ENCODE results near the gene IL19. TPM values are rescaled to one million over a fixed set of nuclear protein-coding genes. Genes with fewer than 3 reads are reported as not detected.

Gene IL19
- total RNA-seq, 1 experiment from 2014 or later = not detected

- H3K36me3 Mint-ChIP-seq (ENCODE audit: insufficient read depth, unreplicated experiment) = no peaks in the 10 kb centered on the region
- no TSS peak for BruUV-seq (replicated peaks)
- H3K4me3 Mint-ChIP-seq (ENCODE audit: unreplicated experiment) = peak overlapping the region; percentile 49
- no peak for DNase-seq (ENCODE audit: unreplicated experiment)
- POLR2A ChIA-PET = interaction anchor here (0.6 to 8.2 kb wide), 18 partner anchors 10 to 258 kb away, joined by 3 to 54 read pairs (median 4); partner anchors contain the start of genes DYRK3, EIF2D and IL24
- CTCF ChIA-PET = interaction anchor here (0.5 to 7.0 kb wide), 17 partner anchors 10 to 259 kb away, joined by 3 to 158 read pairs (median 9); partner anchors contain the start of genes DYRK3 and IL20
- H3K4me1 Mint-ChIP-seq (ENCODE audit: insufficient read depth, unreplicated experiment) = peaks cover 57% of the 10 kb centered on the region
- TF ChIP-seq CTCF (IDR thresholded peaks at IDR 0.05; ENCODE audit: unreplicated experiment) = no peak
- intact Hi-C loops (cut with micrococcal nuclease) = no loop called here
- H3K27me3 Mint-ChIP-seq (ENCODE audit: insufficient read depth, unreplicated experiment) = no peaks in the 10 kb centered on the region
- peak overlapping the region; percentile 63 for H3K27ac Mint-ChIP-seq (ENCODE audit: low read depth, unreplicated experiment)
- H3K9me3 Mint-ChIP-seq (ENCODE audit: unreplicated experiment) = no peaks in the 10 kb centered on the region
Observed at GRCh38 chr1:206723462-206723804, 47.1 kb upstream of the IL19 start.

- POLR2A ChIA-PET = interaction anchor here (0.6 to 8.2 kb wide), 16 partner anchors 10 to 258 kb away, joined by 3 to 54 read pairs (median 4); partner anchors contain the start of genes DYRK3 and IL24
- peak overlapping the region; percentile 63 for H3K27ac Mint-ChIP-seq (ENCODE audit: low read depth, unreplicated experiment)
- peak; percentile 99 for DNase-seq (ENCODE audit: unreplicated experiment)
- CTCF ChIA-PET = interaction anchor here (0.5 to 7.0 kb wide), 32 partner anchors 10 to 318 kb away, joined by 3 to 158 read pairs (median 7); partner anchors contain the start of genes DYRK3 and IL20
- H3K9me3 Mint-ChIP-seq (ENCODE audit: unreplicated experiment) = no peaks in the 10 kb centered on the region
- H3K36me3 Mint-ChIP-seq (ENCODE audit: insufficient read depth, unreplicated experiment) = no peaks in the 10 kb centered on the region
- H3K27me3 Mint-ChIP-seq (ENCODE audit: insufficient read depth, unreplicated experiment) = no peaks in the 10 kb centered on the region
- TF ChIP-seq CTCF (IDR thresholded peaks at IDR 0.05; ENCODE audit: unreplicated experiment) = no peak
- peak overlapping the region; percentile 49 for H3K4me3 Mint-ChIP-seq (ENCODE audit: unreplicated experiment)
- peaks cover 57% of the 10 kb centered on the region for H3K4me1 Mint-ChIP-seq (ENCODE audit: insufficient read depth, unreplicated experiment)
- no TSS peak for BruUV-seq (replicated peaks)
- intact Hi-C loops (cut with micrococcal nuclease) = loop anchor here (2.0 kb wide), 1 partner anchor 89 kb away; the partner anchor contains the start of gene DYRK3
Observed at GRCh38 chr1:206723805-206724472, 46.6 kb upstream of the IL19 start.

- intact Hi-C loops (cut with micrococcal nuclease) = loop anchor here (2.0 kb wide), 1 partner anchor 91 kb away; the partner anchor contains the start of gene DYRK3
- Mint-ChIP-seq H3K4me3 (ENCODE audit: unreplicated experiment) (no peak overlapping the region), H3K9me3 (ENCODE audit: unreplicated experiment) (no peaks in the 10 kb centered on the region), H3K36me3 (ENCODE audit: insufficient read depth, unreplicated experiment) (peaks cover 11% of the 10 kb centered on the region), H3K4me1 (ENCODE audit: insufficient read depth, unreplicated experiment) (peaks cover 57% of the 10 kb centered on the region), H3K27me3 (ENCODE audit: insufficient read depth, unreplicated experiment) (no peaks in the 10 kb centered on the region), H3K27ac (ENCODE audit: low read depth, unreplicated experiment) (no peak overlapping the region)
- no TSS peak for BruUV-seq (replicated peaks)
- TF ChIP-seq CTCF (IDR thresholded peaks at IDR 0.05; ENCODE audit: unreplicated experiment) = peak; percentile 54
- ChIA-PET CTCF (interaction anchor here (0.5 to 7.0 kb wide), 80 partner anchors 10 to 1446 kb away, joined by 3 to 158 read pairs (median 5); partner anchors contain the start of genes DYRK3, FCMR, IL10 and IL19), POLR2A (interaction anchor here (0.6 to 8.2 kb wide), 12 partner anchors 9 to 184 kb away, joined by 3 to 54 read pairs (median 4); no protein-coding TSS in a partner anchor)
- peak; percentile 78 for DNase-seq (ENCODE audit: unreplicated experiment)
Observed at GRCh38 chr1:206725109-206725963, 45.2 kb upstream of the IL19 start.
